Measurements from ENCODE around the gene FKBP7. TPM values are rescaled to one million over a fixed set of nuclear protein-coding genes. Genes with fewer than 3 reads are reported as not detected.

FKBP7 gene
- total RNA-seq, 4 donors from 2014 or later: 12.3 to 26.0 (median 17.5) TPM

DNA sequence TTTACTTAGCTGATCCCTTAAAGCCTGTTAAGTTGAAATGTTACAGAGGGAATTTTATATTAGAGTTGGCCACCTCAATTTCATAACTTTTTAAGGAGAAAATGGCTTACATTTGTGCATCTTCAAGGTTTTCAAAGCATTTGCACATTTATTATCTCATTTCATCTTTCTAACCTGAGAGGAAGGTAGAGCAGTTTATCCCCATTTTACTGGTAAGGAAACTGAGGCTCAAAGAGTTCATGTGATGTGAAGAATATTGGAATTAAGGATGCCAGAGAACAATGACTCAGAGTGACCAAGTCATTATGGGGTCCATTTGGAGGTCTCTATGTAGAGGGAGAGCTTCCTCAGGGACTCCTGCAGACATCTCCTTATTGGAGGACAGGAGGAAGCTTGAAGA is 62.4 kb downstream of the FKBP7 start:
- Histone ChIP-seq H3K9me3 (no peaks in the 10 kb centered on the region), H3K36me3 (peaks cover 0 to under 1% (median 0%) of the 10 kb centered on the region in 3 donors), H3K27me3 (no peaks in the 10 kb centered on the region), H3K4me3 (no peak overlapping the region), H3K4me1 (peaks cover 0 to 13% (median 5%) of the 10 kb centered on the region in 4 donors), H3K27ac (no peak overlapping the region)
- TF ChIP-seq EP300 (IDR thresholded peaks at IDR 0.05): no peak
- TF ChIP-seq POLR2A (IDR thresholded peaks at IDR 0.05): no peak
- TF ChIP-seq, protein P1, sequence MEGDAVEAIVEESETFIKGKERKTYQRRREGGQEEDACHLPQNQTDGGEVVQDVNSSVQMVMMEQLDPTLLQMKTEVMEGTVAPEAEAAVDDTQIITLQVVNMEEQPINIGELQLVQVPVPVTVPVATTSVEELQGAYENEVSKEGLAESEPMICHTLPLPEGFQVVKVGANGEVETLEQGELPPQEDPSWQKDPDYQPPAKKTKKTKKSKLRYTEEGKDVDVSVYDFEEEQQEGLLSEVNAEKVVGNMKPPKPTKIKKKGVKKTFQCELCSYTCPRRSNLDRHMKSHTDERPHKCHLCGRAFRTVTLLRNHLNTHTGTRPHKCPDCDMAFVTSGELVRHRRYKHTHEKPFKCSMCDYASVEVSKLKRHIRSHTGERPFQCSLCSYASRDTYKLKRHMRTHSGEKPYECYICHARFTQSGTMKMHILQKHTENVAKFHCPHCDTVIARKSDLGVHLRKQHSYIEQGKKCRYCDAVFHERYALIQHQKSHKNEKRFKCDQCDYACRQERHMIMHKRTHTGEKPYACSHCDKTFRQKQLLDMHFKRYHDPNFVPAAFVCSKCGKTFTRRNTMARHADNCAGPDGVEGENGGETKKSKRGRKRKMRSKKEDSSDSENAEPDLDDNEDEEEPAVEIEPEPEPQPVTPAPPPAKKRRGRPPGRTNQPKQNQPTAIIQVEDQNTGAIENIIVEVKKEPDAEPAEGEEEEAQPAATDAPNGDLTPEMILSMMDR (IDR thresholded peaks at IDR 0.05): no peak
- DNase-seq (ENCODE audit: low spot score in 2 of 2): no peak

GRCh38 chr2:178414266-178415247 is 63.8 kb downstream of the FKBP7 start:
- Histone ChIP-seq H3K36me3 (no peaks in the 10 kb centered on the region), H3K27me3 (no peaks in the 10 kb centered on the region), H3K27ac (peak overlapping the region; percentile 84 to 97 (median 92)), H3K4me3 (peak overlapping the region; percentile 54 to 66 (median 64)), H3K4me1 (peaks cover 0 to 13% (median 5%) of the 10 kb centered on the region in 4 donors), H3K9me3 (no peaks in the 10 kb centered on the region)
- peak; percentile 85 to 93 for DNase-seq (ENCODE audit: low spot score in 2 of 2)
- TF ChIP-seq POLR2A (IDR thresholded peaks at IDR 0.05) (peak; percentile 40 to 60), EP300 (IDR thresholded peaks at IDR 0.05) (peak in 1 of 2 donors; percentile 79)
- TF ChIP-seq, protein P1 (IDR thresholded peaks at IDR 0.05): peak; percentile 85 to 94 (median 90)
- WGBS, 2 donors: 12 to 13% methylated on average over 21 of the region's 21 CpGs

Other genes with a start within 250 kb of the FKBP7 start
- 10 to 100 TPM; 37.3 to 52.1 (median 45.5) TPM for gene PRKRA, start 27.4 kb downstream of the FKBP7 start, total RNA-seq
- gene PJVK, start 27.2 kb downstream of the FKBP7 start, total RNA-seq: 1 to 10 TPM; 5.1 to 9.6 (median 6.8) TPM
- gene PLEKHA3, start 1.9 kb upstream of the FKBP7 start, total RNA-seq: 10 to 100 TPM in 2 of 4 donors, 1 to 10 TPM in 2; 7.2 to 14.4 (median 10.4) TPM

Data from tibial nerve (tissue), 4 donors.